B cell (primary cell): ENCODE data around the gene MORN1. TPM values are rescaled to one million over a fixed set of nuclear protein-coding genes. Genes with fewer than 3 reads are reported as not detected.

Source experiments
- ATAC-seq: fragments of 200-7000 bp; cut with Tn5 transposase; one replicate; pipeline ENCODE4 v1.10.0; 2021; ENCODE audit warnings: low read depth, mild to moderate bottlenecking, moderate number of reproducible peaks, moderate library complexity
- CTCF ChIA-PET: fragments of 350-600 bp; sonication (Branson Sonifier 250); formaldehyde crosslinking; loops from one replicate; lab custom pipeline; 2021; ENCODE audit warnings: antibody characterized with exemption, inconsistent platforms; lab: Charles Lee
- POLR2A ChIA-PET: fragments of 350-600 bp; sonication (Branson Sonifier 250); formaldehyde crosslinking; loops from one replicate; lab custom pipeline; 2021; ENCODE audit warnings: antibody characterized with exemption; lab: Charles Lee
- DNase-seq: peaks from one replicate; pipeline ENCODE4 v3.0.0; 2013
- H2AFZ ChIP-seq: 2 replicates; pipeline ENCODE4 v1.6.1; 2012; ENCODE audit warnings: mild to moderate bottlenecking, low read depth, low read length; ENCODE audit not compliant: insufficient read depth, poor library complexity, severe bottlenecking
- H3K27ac ChIP-seq, 2 donors: 1 replicate in 1 of 2; 2 replicates in 1 of 2; pipeline ENCODE4 v1.5.1; 2012 to 2013; ENCODE audit warnings: low read length in 2 of 2, mild to moderate bottlenecking in 2 of 2, moderate library complexity in 1 of 2
- H3K27me3 ChIP-seq, 4 experiments: fragments of 200-600 bp in 1 of 4; sonication (generic) in 1 of 4; replicated peaks in 1 of 4; 1 replicate in 2 of 4; 2 replicates in 2 of 4; pipeline versions ENCODE4 v1.6.1 to v1.7.0; 2013 to 2016; ENCODE audit warnings: low read length in 3 of 4, mild to moderate bottlenecking in 2 of 4, mixed read lengths in 1 of 4, moderate library complexity in 1 of 4; ENCODE audit not compliant: insufficient read depth in 4 of 4, control insufficient read depth in 3 of 4; ENCODE audit errors: control extremely low read depth in 1 of 4
- H3K36me3 ChIP-seq, 2 experiments: replicated peaks in 1 of 2; 1 replicate in 1 of 2; 2 replicates in 1 of 2; pipeline versions ENCODE4 v1.6.1 to v1.7.1; 2013; ENCODE audit warnings: low read length in 1 of 2; ENCODE audit not compliant: insufficient read depth in 2 of 2, control insufficient read depth in 1 of 2; ENCODE audit errors: control extremely low read depth in 1 of 2, extremely low read depth in 1 of 2
- H3K4me1 ChIP-seq, 2 donors: fragments of 200-600 bp in 1 of 2; sonication (generic) in 1 of 2; 1 replicate in 1 of 2; 2 replicates in 1 of 2; pipeline versions ENCODE4 v1.5.1 to v1.6.1; 2013 to 2017; ENCODE audit warnings: low read length in 2 of 2; ENCODE audit not compliant: control insufficient read depth in 2 of 2, insufficient read depth in 2 of 2
- H3K4me2 ChIP-seq: replicated peaks from 2 replicates; pipeline ENCODE3; 2012; ENCODE audit warnings: mild to moderate bottlenecking, low read depth, low read length; ENCODE audit not compliant: poor library complexity, severe bottlenecking
- H3K4me3 ChIP-seq, 5 experiments: fragments of 200-600 bp in 1 of 5; sonication (generic) in 1 of 5; 1 replicate in 3 of 5; 2 replicates in 2 of 5; pipeline versions ENCODE4 v1.5.1 to v1.7.0; 2011 to 2016; ENCODE audit warnings: low read length in 4 of 5, mild to moderate bottlenecking in 4 of 5, low read depth in 2 of 5, control low read depth in 1 of 5, moderate library complexity in 1 of 5; ENCODE audit not compliant: insufficient read depth in 1 of 5; ENCODE audit errors: control extremely low read depth in 1 of 5, extremely low read depth in 1 of 5
- H3K79me2 ChIP-seq: fragments of 200-600 bp; sonication (generic); one replicate; pipeline ENCODE4 v1.6.0; 2016; ENCODE audit warnings: low read length; ENCODE audit not compliant: control insufficient read depth, insufficient read depth
- H3K9ac ChIP-seq: fragments of 200-600 bp; sonication (generic); 2 replicates; pipeline ENCODE4 v1.6.1; 2017; ENCODE audit warnings: mild to moderate bottlenecking, low read length, moderate library complexity
- H3K9me3 ChIP-seq, 3 donors: one replicate each; pipeline versions ENCODE4 v1.6.1 to v1.7.1; 2013; ENCODE audit warnings: low read length in 2 of 3; ENCODE audit not compliant: control insufficient read depth in 2 of 3, insufficient read depth in 1 of 3; ENCODE audit errors: control extremely low read depth in 1 of 3
- H4K20me1 ChIP-seq: 2 replicates; pipeline ENCODE4 v1.6.0; 2012; ENCODE audit warnings: mild to moderate bottlenecking, low read length; ENCODE audit not compliant: insufficient read depth, control insufficient read depth, poor library complexity, severe bottlenecking
- H3K27ac Mint-ChIP-seq: one replicate; pipeline ENCODE4 v1.8.0; 2021; ENCODE audit warnings: mixed read lengths
- H3K27me3 Mint-ChIP-seq: one replicate; pipeline ENCODE4 v1.8.0; 2021; ENCODE audit warnings: mixed read lengths
- H3K4me1 Mint-ChIP-seq: one replicate; pipeline ENCODE4 v1.8.0; 2021; ENCODE audit warnings: mixed read lengths
- H3K4me3 Mint-ChIP-seq: one replicate; pipeline ENCODE4 v1.8.0; 2021; ENCODE audit warnings: mixed read lengths
- H3K9me3 Mint-ChIP-seq: one replicate; pipeline ENCODE4 v1.8.0; 2022; ENCODE audit warnings: mixed read lengths; ENCODE audit not compliant: insufficient read depth
- CTCF ChIP-seq: fragments of 200-600 bp; IDR thresholded peaks from one replicate; pipeline ENCODE4 v1.8.0; 2022; ENCODE audit warnings: antibody characterized with exemption, mild to moderate bottlenecking
- EZH2 ChIP-seq: IDR thresholded peaks from 2 replicates; pipeline ENCODE4 v1.6.1; 2012; ENCODE audit warnings: borderline replicate concordance, low read depth, mild to moderate bottlenecking, moderate library complexity, low read length; ENCODE audit not compliant: insufficient read depth, poor library complexity, severe bottlenecking
- WGBS: methylation state at CpG from one replicate; pipeline ENCODE4 v1.1.5; 2013; ENCODE audit warnings: missing lambda C conversion rate; ENCODE audit not compliant: insufficient coverage; 5-methylcytosine and 5-hydroxymethylcytosine counted together
- intact Hi-C: fragments of 100-400 bp; cut with micrococcal nuclease; formaldehyde crosslinking; loops from one replicate; pipeline ENCODE4 v1.10.0; 2022
- polyA plus RNA-seq: library from polyadenylated mRNA; depleted of rRNA; stranded (reverse); fragments of >200 nt; gene quantifications from 2 replicates; pipeline ENCODE4 v1.2.3, GENCODE V29; 2012
- total RNA-seq, 2 donors: library from RNA; stranded (reverse); fragments of 120-200 nt in 1 of 2; gene quantifications; 1 replicate in 1 of 2; 2 replicates in 1 of 2; pipeline versions ENCODE4 v1.2.3 to v1.2.4, GENCODE V29; 2013 to 2022

Gene MORN1
- total and polyA plus RNA-seq, 2 donors (not counting 1 experiment from before 2014, with no cell fraction given): 10.2 to 32.6 TPM

- H3K27ac Mint-ChIP-seq: peak overlapping the region; percentile 92
- H3K9ac ChIP-seq: peak overlapping the region; percentile 91
- H3K27ac ChIP-seq: peak overlapping the region; percentile 52 to 67
- peak overlapping the region; percentile 98 for H3K4me2 ChIP-seq
- ChIA-PET POLR2A (interaction anchor here (1.0 to 1.4 kb wide), 4 partner anchors 113 to 218 kb away, joined by 4 to 9 read pairs (median 6); partner anchors contain the start of genes FAAP20 and PANK4), CTCF (interaction anchor here (0.6 to 2.0 kb wide), 9 partner anchors 101 to 873 kb away, joined by 3 to 16 read pairs (median 3); partner anchors contain the start of gene FAAP20)
- under 1% methylated on average over 63 of the region's 66 CpGs for WGBS
- H3K9me3 Mint-ChIP-seq: no peaks in the 10 kb centered on the region
- peak; percentile 69 for DNase-seq
- ATAC-seq: peak; percentile 15
- H3K27me3 Mint-ChIP-seq: no peaks in the 10 kb centered on the region
- TF ChIP-seq CTCF: no peak
- H3K36me3 ChIP-seq: peaks cover 0 to 2% of the 10 kb centered on the region in 2 experiments
- no peaks in the 10 kb centered on the region for H3K27me3 ChIP-seq
- H2AFZ ChIP-seq: peak overlapping the region; percentile 97
- peaks cover 43% of the 10 kb centered on the region for H3K4me1 Mint-ChIP-seq
- peaks cover 20% of the 10 kb centered on the region for H3K79me2 ChIP-seq
- no peaks in the 10 kb centered on the region for H3K9me3 ChIP-seq
- peaks cover 45 to 51% of the 10 kb centered on the region in 2 donors for H3K4me1 ChIP-seq
- peak overlapping the region in 4 of 5 experiments; percentile 57 to 78 (median 70) for H3K4me3 ChIP-seq
- H4K20me1 ChIP-seq: no peaks in the 10 kb centered on the region
- intact Hi-C loops: loop anchor here (1.0 to 10.0 kb wide), 7 partner anchors 22 to 1212 kb away; partner anchors contain the start of genes MORN1, PANK4, RER1 and TPRG1L
- peak overlapping the region; percentile 89 for H3K4me3 Mint-ChIP-seq
These were observed 21.6 kb upstream of the MORN1 start for GRCh38 chr1:2412773-2413494.

- ATAC-seq: peak; percentile 94
- H3K36me3 ChIP-seq: peaks cover 0 to 4% of the 10 kb centered on the region in 2 experiments
- intact Hi-C loops: loop anchor here (1.0 to 10.0 kb wide), 7 partner anchors 21 to 1212 kb away; partner anchors contain the start of genes MORN1, PANK4, RER1 and TPRG1L
- H3K4me3 ChIP-seq: peak within 1 kb of the TSS; percentile 19 to 78 (median 69)
- H3K27me3 ChIP-seq: no peaks in the 10 kb centered on the region
- WGBS: under 1% methylated on average over 55 of the region's 55 CpGs
- H3K27me3 Mint-ChIP-seq: no peaks in the 10 kb centered on the region
- no peaks in the 10 kb centered on the region for H3K9me3 Mint-ChIP-seq
- peak within 1 kb of the TSS; percentile 52 to 90 for H3K27ac ChIP-seq
- no peaks in the 10 kb centered on the region for H3K9me3 ChIP-seq
- DNase-seq: peak; percentile 98
- H3K27ac Mint-ChIP-seq: peak within 1 kb of the TSS; percentile 92
- H3K4me3 Mint-ChIP-seq: peak within 1 kb of the TSS; percentile 89
- H3K9ac ChIP-seq: peak within 1 kb of the TSS; percentile 91
- peaks cover 24% of the 10 kb centered on the region for H3K79me2 ChIP-seq
- peaks cover 43% of the 10 kb centered on the region for H3K4me1 Mint-ChIP-seq
- peak within 1 kb of the TSS; percentile 98 for H3K4me2 ChIP-seq
- no peak for TF ChIP-seq EZH2
- TF ChIP-seq CTCF: no peak
- ChIA-PET CTCF (interaction anchor here (1.0 to 2.0 kb wide), 7 partner anchors 102 to 510 kb away, joined by 3 to 16 read pairs (median 4); partner anchors contain the start of gene FAAP20), POLR2A (interaction anchor here (1.0 to 1.4 kb wide), 2 partner anchors 137 to 218 kb away, joined by 4 to 9 read pairs; partner anchors contain the start of gene FAAP20)
- peak within 1 kb of the TSS; percentile 97 for H2AFZ ChIP-seq
- peaks cover 45 to 51% of the 10 kb centered on the region in 2 donors for H3K4me1 ChIP-seq
- no peaks in the 10 kb centered on the region for H4K20me1 ChIP-seq
These were observed 21.0 kb upstream of the MORN1 start, which contains the start of gene PEX10 for GRCh38 chr1:2412395-2412772. Gene PEX10 (minus strand): TSS chr1:2412564. CDS start chr1:2412502, 62 bp downstream.
